ENCODE data around the gene PROC.

The PROC gene

GRCh38 chr2:127414638-127415592 lies 3.3 kb upstream of the PROC start:
- DNase-seq = no peak

GRCh38 chr2:127415593-127416505 lies 2.4 kb upstream of the PROC start:
- DNase-seq = no peak

GRCh38 chr2:127416506-127417001 lies 1.7 kb upstream of the PROC start:
- no peak for DNase-seq

GRCh38 chr2:127417406-127417805 lies 821 bp upstream of the PROC start:
- no peak for DNase-seq

GRCh38 chr2:127419112-127419430 lies 844 bp downstream of the PROC start:
- no peak for DNase-seq

- no peak for DNase-seq
Observed at GRCh38 chr2:127419448-127420038, 1.3 kb downstream of the PROC start.

- no peak for DNase-seq
Observed at GRCh38 chr2:127420039-127420864, 2.0 kb downstream of the PROC start.

GRCh38 chr2:127421116-127421800 lies 3.0 kb downstream of the PROC start:
- DNase-seq = no peak

GRCh38 chr2:127421871-127422558 lies 3.8 kb downstream of the PROC start:
- no peak for DNase-seq

- no peak for DNase-seq
Observed at GRCh38 chr2:127422559-127423477, 4.6 kb downstream of the PROC start.

GRCh38 chr2:127423478-127423843 lies 5.2 kb downstream of the PROC start:
- no peak for DNase-seq

- no peak for DNase-seq
Observed at GRCh38 chr2:127423880-127424279, 5.7 kb downstream of the PROC start.

GRCh38 chr2:127424598-127425520 lies 6.6 kb downstream of the PROC start:
- no peak for DNase-seq

- DNase-seq = no peak
Observed at GRCh38 chr2:127425540-127426490, 7.6 kb downstream of the PROC start.

GRCh38 chr2:127426501-127427354 lies 8.5 kb downstream of the PROC start:
- DNase-seq = no peak

GRCh38 chr2:127427376-127428056 lies 9.3 kb downstream of the PROC start:
- DNase-seq = no peak

Measured in EL (cell line).